BJ (cell line): ENCODE results near the gene STX2. TPM values are rescaled to one million over a fixed set of nuclear protein-coding genes. Genes with fewer than 3 reads are reported as not detected.

Experiments
- CTCF ChIA-PET: fragments of 350-600 bp; formaldehyde crosslinking; extraction: SDS; loops from one replicate; lab custom pipeline; 2021; ENCODE audit warnings: antibody characterized with exemption, inconsistent platforms; lab: Yijun Ruan, JAX
- POLR2A ChIA-PET: fragments of 300-600 bp; sonication (Branson Sonifier 250); formaldehyde crosslinking; extraction: SDS; loops from one replicate; lab custom pipeline; 2021; ENCODE audit warnings: antibody characterized with exemption; lab: Charles Lee
- DNase-seq: peaks from one replicate; pipeline ENCODE4 v3.0.0-alpha.2; 2011; ENCODE audit warnings: low read depth
- H3K27me3 ChIP-seq: 2 replicates; pipeline ENCODE4 v1.6.0; 2011; ENCODE audit warnings: low read length; ENCODE audit not compliant: control insufficient read depth, insufficient read depth
- H3K36me3 ChIP-seq: 2 replicates; pipeline ENCODE4 v1.5.1; 2011; ENCODE audit warnings: low read length; ENCODE audit not compliant: control insufficient read depth, insufficient read depth
- H3K4me3 ChIP-seq: 2 replicates; pipeline ENCODE4 v1.5.1; 2011; ENCODE audit warnings: low read depth, mild to moderate bottlenecking, control low read depth, low read length
- CTCF ChIP-seq: IDR thresholded peaks from 2 replicates; pipeline ENCODE4 v1.5.1; 2011; ENCODE audit warnings: low read depth, mild to moderate bottlenecking, control low read depth, inconsistent platforms, low read length, moderate library complexity; ENCODE audit not compliant: insufficient read depth
- polyA plus RNA-seq: library from polyadenylated mRNA; depleted of rRNA; stranded (reverse); fragments of >200 nt; gene quantifications from 2 replicates; pipeline ENCODE4 v1.2.3, GENCODE V29; 2011

Gene STX2
- polyA plus RNA-seq, 1 experiment: 26.0 TPM

GRCh38 chr12:130815028-130815741 is 23.9 kb downstream of the STX2 start:
- POLR2A ChIA-PET: no interaction called here
- DNase-seq: no peak
- Histone ChIP-seq H3K4me3 (no peak overlapping the region), H3K36me3 (peaks cover 17% of the 10 kb centered on the region), H3K27me3 (no peaks in the 10 kb centered on the region)
- CTCF ChIA-PET: interaction anchor here (1.2 to 3.9 kb wide), 2 partner anchors 10 to 15 kb away, joined by 6 to 14 read pairs; no protein-coding TSS in a partner anchor
- TF ChIP-seq CTCF: no peak

DNA sequence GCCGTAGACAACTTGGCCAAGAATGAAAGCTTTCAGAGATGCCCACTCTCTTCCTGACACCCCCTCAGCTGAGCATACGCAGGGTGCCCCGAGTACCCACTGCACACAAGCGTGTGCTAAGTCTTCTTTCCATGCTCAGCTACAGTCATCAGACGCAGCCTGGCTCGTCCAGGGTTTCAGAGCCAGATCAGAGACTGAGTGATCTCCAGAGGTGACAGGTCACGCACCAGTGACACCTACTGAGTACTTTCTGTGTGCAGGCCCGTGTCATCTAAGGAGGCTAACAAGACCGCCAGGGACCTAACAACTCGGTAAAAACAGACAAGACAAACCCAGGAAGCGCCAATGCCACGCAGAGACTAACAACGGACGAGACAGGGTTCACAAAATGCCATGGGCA is 25.1 kb downstream of the STX2 start:
- Histone ChIP-seq H3K27me3 (no peaks in the 10 kb centered on the region), H3K4me3 (no peak overlapping the region), H3K36me3 (peaks cover 17% of the 10 kb centered on the region)
- CTCF ChIA-PET: interaction anchor here (1.2 to 1.4 kb wide), 2 partner anchors 11 to 14 kb away, joined by 5 to 6 read pairs; no protein-coding TSS in a partner anchor
- no peak for TF ChIP-seq CTCF
- DNase-seq: no peak
- POLR2A ChIA-PET: no interaction called here

- no peaks in the 10 kb centered on the region for H3K27me3 ChIP-seq
- ChIA-PET CTCF (interaction anchor here (1.4 kb wide), 1 partner anchor 11 kb away, joined by 5 read pairs; no protein-coding TSS in a partner anchor), POLR2A (no interaction called here)
- H3K36me3 ChIP-seq: peaks cover 17% of the 10 kb centered on the region
- no peak for TF ChIP-seq CTCF
- no peak for DNase-seq
- H3K4me3 ChIP-seq: no peak overlapping the region
Observed at GRCh38 chr12:130813436-130813835, 25.6 kb downstream of the STX2 start.

GRCh38 chr12:130809791-130810190 is 29.3 kb downstream of the STX2 start:
- no peaks in the 10 kb centered on the region for H3K27me3 ChIP-seq
- peaks cover 32% of the 10 kb centered on the region for H3K36me3 ChIP-seq
- no peak for DNase-seq
- no peak for TF ChIP-seq CTCF
- no peak overlapping the region for H3K4me3 ChIP-seq
- POLR2A ChIA-PET: no interaction called here
- CTCF ChIA-PET: interaction anchor here (0.6 to 0.8 kb wide), 2 partner anchors 17 to 19 kb away, joined by 3 read pairs; no protein-coding TSS in a partner anchor

DNA sequence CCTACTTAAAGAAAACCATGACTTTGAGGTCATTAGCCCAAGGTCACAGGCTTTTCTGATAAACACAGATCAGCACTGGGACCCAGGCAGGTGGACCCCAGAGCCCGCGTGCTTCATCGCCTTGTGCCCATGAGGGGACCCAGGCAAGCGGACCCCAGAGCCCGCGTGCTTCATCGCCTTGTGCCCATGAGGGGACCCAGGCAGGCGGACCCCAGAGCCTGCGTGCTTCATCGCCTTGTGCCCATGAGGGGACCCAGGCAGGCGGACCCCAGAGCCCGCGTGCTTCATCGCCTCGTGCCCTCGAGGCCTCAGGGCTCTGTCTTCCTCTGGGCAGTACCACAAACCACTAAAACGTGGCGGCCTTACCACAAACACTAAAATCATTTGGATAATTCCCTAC is 31.7 kb downstream of the STX2 start:
- CTCF ChIA-PET: no interaction called here
- H3K4me3 ChIP-seq: no peak overlapping the region
- H3K36me3 ChIP-seq: peaks cover 27% of the 10 kb centered on the region
- DNase-seq: no peak
- H3K27me3 ChIP-seq: no peaks in the 10 kb centered on the region
- no peak for TF ChIP-seq CTCF
- POLR2A ChIA-PET: no interaction called here
